Heart left ventricle (tissue), 16 donors: ENCODE measurements around the gene MGAT5. TPM values are rescaled to one million over a fixed set of nuclear protein-coding genes. Genes with fewer than 3 reads are reported as not detected.
A peak's percentile ranks its signal among the peaks of the same experiment; 100 is the strongest.

ENCODE experiments used
- ATAC-seq, 4 donors: fragments of 200-7000 bp; cut with Tn5 transposase; one replicate each; pipeline ENCODE4 v1.9.1; 2020 to 2022; ENCODE audit warnings: moderate library complexity in 4 of 4, mild to moderate bottlenecking in 3 of 4, moderate number of reproducible peaks in 1 of 4
- DNase-seq, 5 donors: peaks; one replicate each; pipeline ENCODE4 v3.0.0-alpha.2; 2020
- H3K27ac ChIP-seq, 12 donors: fragments of 200-600 bp; sonication (generic) in 4 of 12; one replicate each; pipeline versions ENCODE4 v1.5.0 to v1.8.0; 2016 to 2022; ENCODE audit warnings: mild to moderate bottlenecking in 2 of 12
- H3K27me3 ChIP-seq, 9 donors: fragments of 200-600 bp; sonication (generic) in 2 of 9; one replicate each; pipeline versions ENCODE4 v1.5.1 to v1.8.0; 2016 to 2022; ENCODE audit warnings: mild to moderate bottlenecking in 3 of 9
- H3K36me3 ChIP-seq, 9 donors: fragments of 200-600 bp; sonication (generic) in 2 of 9; one replicate each; pipeline versions ENCODE4 v1.5.0 to v1.8.0; 2018 to 2022; ENCODE audit warnings: mild to moderate bottlenecking in 2 of 9
- H3K4me1 ChIP-seq, 12 donors: fragments of 200-600 bp; sonication (generic) in 4 of 12; one replicate each; pipeline versions ENCODE4 v1.5.0 to v1.8.0; 2016 to 2022; ENCODE audit warnings: mild to moderate bottlenecking in 3 of 12
- H3K4me3 ChIP-seq, 12 donors: fragments of 200-600 bp; sonication (generic) in 4 of 12; one replicate each; pipeline versions ENCODE4 v1.5.0 to v1.8.0; 2017 to 2022; ENCODE audit warnings: mild to moderate bottlenecking in 9 of 12, moderate library complexity in 4 of 12
- H3K9me3 ChIP-seq, 12 donors: fragments of 200-600 bp; sonication (generic) in 4 of 12; one replicate each; pipeline versions ENCODE4 v1.5.0 to v1.8.0; 2016 to 2022; ENCODE audit warnings: mild to moderate bottlenecking in 1 of 12
- CTCF ChIP-seq, 12 donors: fragments of 200-600 bp; sonication (generic) in 4 of 12; IDR thresholded peaks; one replicate each; pipeline versions ENCODE4 v1.5.0 to v1.8.0; 2018 to 2022; ENCODE audit warnings: antibody characterized with exemption in 12 of 12, mild to moderate bottlenecking in 5 of 12
- POLR2A ChIP-seq, 2 donors: fragments of 450-650 bp; IDR thresholded peaks; one replicate each; pipeline ENCODE4 v1.6.1; 2017; ENCODE audit warnings: antibody characterized with exemption in 2 of 2, mild to moderate bottlenecking in 2 of 2, moderate library complexity in 2 of 2
- WGBS, 4 donors: extraction: QIAGEN DNeasy Blood & Tissue Kit in 2 of 4; methylation state at CpG; one replicate each; pipeline versions ENCODE4 v1.1.5 to v1.1.7; 2013 to 2018; 5-methylcytosine and 5-hydroxymethylcytosine counted together
- intact Hi-C, 10 donors: fragments of 100-400 bp; cut with DNase I; formaldehyde crosslinking; loops; one replicate each; pipeline versions ENCODE4 v1.11.1 to v1.14.2; 2022
- polyA plus RNA-seq, 2 donors: library from polyadenylated mRNA; stranded (reverse); fragments of 200-250 nt; gene quantifications; one replicate each; pipeline ENCODE4 v1.2.3, GENCODE V29; 2013
- total RNA-seq, 9 donors: library from RNA; depleted of rRNA in 2 of 9; stranded (reverse); fragments of >200 nt in 2 of 9; fragmentation: NEBNext Ultra II Directional in 3 of 9; extraction: Animal tissue kit (Norgen Biotek cat#: 25700) in 3 of 9; gene quantifications; one replicate each; pipeline versions ENCODE4 v1.1.0 to v1.2.4, GENCODE V29; 2016 to 2023
- donor health status: ischemic (EF 13 %, LVEDD 7.1; RV severe dilation, severe dysfunction).
- donor health status: healthy with polysubstance abuse.
- donor health status: DM: no; HTN: yes; CAD: no.
- donor health status: DM: no; HTN: no; CAD: no.
- donor health status: ischemic (EF 25% LVEDD 6.9; RV normal size, moderate dysfunction).
- donor health status: ischemic (EF 25% LVEDD 5.7; RV mildly dilated, moderate dysfunction).
- donor health status: healthy.
- donor health status: DM: yes; HTN: yes; CAD: no.
- donor health status: ischemic (EF 35%, LVEDD 5.7; RV mildly dilated, moderate dysfunction).
- donor health status: nonischemic (EF 11% LVEDD 7.7; RV severe dilation, severe dysfunction).
- donor health status: DM: yes; HTN: yes; CAD: no.
- donor health status: PGD.
- donor health status: ischemic (EF 29% LVEDD 5.4; RV normal size, mild dysfunction).
- donor health status: nonischemic (EF 23%, LVEDD 6.1; RV moderate dilation, normal function).

Gene MGAT5
- total and polyA plus RNA-seq, 11 donors, result 9.7 to 116 (median 79.3) TPM

GRCh38 chr2:134307334-134307733, 53.5 kb downstream of the MGAT5 start:
- peaks cover 0 to 65% (median 30%) of the 10 kb centered on the region in 12 donors for H3K4me1 ChIP-seq
- WGBS, 4 donors, result 52 to 62% (median 60%) methylated on average over 5 of the region's 5 CpGs
- TF ChIP-seq CTCF (IDR thresholded peaks at IDR 0.05), result no peak
- no peak for ATAC-seq
- peaks cover 0 to 3% (median 0%) of the 10 kb centered on the region in 12 donors for H3K9me3 ChIP-seq
- no peaks in the 10 kb centered on the region for H3K36me3 ChIP-seq
- H3K27me3 ChIP-seq, result no peaks in the 10 kb centered on the region
- no peak for DNase-seq
- intact Hi-C loops, result no loop called here
- H3K27ac ChIP-seq, result peak overlapping the region in 1 of 12 donors; percentile 5
- no peak overlapping the region for H3K4me3 ChIP-seq

- H3K27ac ChIP-seq, result no peak overlapping the region
- TF ChIP-seq CTCF (IDR thresholded peaks at IDR 0.05) (no peak), POLR2A (IDR thresholded peaks at IDR 0.05) (no peak)
- ATAC-seq, result no peak
- no peaks in the 10 kb centered on the region for H3K27me3 ChIP-seq
- H3K36me3 ChIP-seq, result no peaks in the 10 kb centered on the region
- intact Hi-C loops, result no loop called here
- peaks cover 0 to 3% (median 0%) of the 10 kb centered on the region in 12 donors for H3K9me3 ChIP-seq
- no peak for DNase-seq
- H3K4me3 ChIP-seq, result no peak overlapping the region
- H3K4me1 ChIP-seq, result peaks cover 0 to 68% (median 36%) of the 10 kb centered on the region in 12 donors
- WGBS, 4 donors, result 95 to 99% (median 97%) methylated on average over 3 of the region's 3 CpGs
Observed at GRCh38 chr2:134308474-134309385, 54.9 kb downstream of the MGAT5 start.

- intact Hi-C loops, result no loop called here
- Histone ChIP-seq H3K27ac (peak overlapping the region in 1 of 12 donors; percentile 7), H3K9me3 (peaks cover 0 to 3% (median 0%) of the 10 kb centered on the region in 12 donors), H3K4me3 (no peak overlapping the region), H3K36me3 (no peaks in the 10 kb centered on the region), H3K27me3 (no peaks in the 10 kb centered on the region), H3K4me1 (peaks cover 0 to 72% (median 50%) of the 10 kb centered on the region in 12 donors)
- no peak for TF ChIP-seq POLR2A (IDR thresholded peaks at IDR 0.05)
- no peak for TF ChIP-seq CTCF (IDR thresholded peaks at IDR 0.05)
- WGBS, 4 donors, result 60 to 65% (median 60%) methylated on average over 3 of the region's 3 CpGs
- DNase-seq (peak in 1 of 5 donors; percentile 38), ATAC-seq (no peak)
Observed at GRCh38 chr2:134310107-134311079, 56.5 kb downstream of the MGAT5 start.
